ENCODE data around the gene HS3ST3A1. TPM values are rescaled to one million over a fixed set of nuclear protein-coding genes. Genes with fewer than 3 reads are reported as not detected.

Gene HS3ST3A1
- total and polyA plus RNA-seq, 2 of the 4 experiments (the other 2 are of a cell fraction): 8.8 to 9.0 TPM

DNA sequence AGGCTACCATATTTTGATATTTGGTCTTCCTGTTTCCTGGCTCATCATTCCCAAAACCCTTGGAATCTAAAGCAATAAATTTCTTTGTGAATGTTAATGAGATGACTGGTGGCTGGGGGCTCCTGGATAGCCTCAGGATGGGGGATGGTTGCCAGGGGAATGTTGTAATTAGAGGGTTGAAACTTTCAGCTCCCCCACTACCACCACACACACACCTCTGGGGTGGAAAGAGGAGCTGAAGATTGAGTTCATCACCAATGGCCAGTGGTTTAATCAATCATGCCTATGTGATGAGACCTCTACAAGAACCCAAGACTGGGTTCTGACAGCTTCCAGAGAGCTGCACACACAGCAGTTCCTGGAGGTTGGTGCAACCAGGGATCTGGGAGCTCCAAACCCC, 59.1 kb downstream of the HS3ST3A1 start:
- Histone ChIP-seq H2AK5ac (ENCODE audit: low read depth, low read length) (no peak overlapping the region), H3K56ac (ENCODE audit: extremely low read depth, insufficient read depth, low read length) (no peak overlapping the region), H2BK20ac (ENCODE audit: low read depth, low read length) (peak overlapping the region; percentile 31; the same call in 1 of the 2 replicates), H3K18ac (ENCODE audit: low read depth, low read length) (peak overlapping the region; percentile 7), H2BK15ac (ENCODE audit: low read depth, low read length) (peak overlapping the region; percentile 33; the same call in 1 of the 3 replicates), H2AFZ (replicated peaks; ENCODE audit: low read length, poor library complexity) (no peak overlapping the region), H3K4me3 (ENCODE audit: insufficient read depth, low read depth, low read length) (no peak overlapping the region), H4K91ac (ENCODE audit: insufficient read depth, low read depth, low read length) (0 out of 2 replicates have a peak overlapping the region, but pooled peaks have one; percentile 27), H3K4me1 (ENCODE audit: control insufficient read depth, insufficient read depth, low read length) (peaks cover 17% of the 10 kb centered on the region), H3K9me3 (ENCODE audit: control insufficient read depth, insufficient read depth, low read length) (no peaks in the 10 kb centered on the region), H3K36me3 (ENCODE audit: control insufficient read depth, insufficient read depth, low read length) (peaks cover 2% of the 10 kb centered on the region), H3K4me2 (ENCODE audit: low read depth, low read length) (no peak overlapping the region), H3K79me1 (ENCODE audit: low read depth in 1 of 2, low read length in 2 of 2) (peaks cover 37 to 69% of the 10 kb centered on the region in 2 experiments), H3K27ac (ENCODE audit: insufficient read depth, low read length) (no peak overlapping the region), H3K27me3 (ENCODE audit: control insufficient read depth, insufficient read depth, low read length) (no peaks in the 10 kb centered on the region), H4K8ac (ENCODE audit: low read depth in 2 of 2, low read length in 2 of 2) (no peak overlapping the region), H4K5ac (ENCODE audit: low read depth, low read length) (peak overlapping the region; percentile 5; the same call in 1 of the 2 replicates), H3K23ac (ENCODE audit: low read depth, low read length) (no peak overlapping the region), H4K20me1 (ENCODE audit: insufficient read depth, low read length) (no peaks in the 10 kb centered on the region), H3K9me1 (ENCODE audit: insufficient read depth, low read length) (peaks cover 14% of the 10 kb centered on the region; the same call in 1 of the 2 replicates), H2AK9ac (replicated peaks; ENCODE audit: low read depth, low read length, poor library complexity) (no peak overlapping the region), H3K9ac (ENCODE audit: low read depth, low read length) (no peak overlapping the region), H2BK5ac (ENCODE audit: low read depth, low read length, poor library complexity, severe bottlenecking) (no peak overlapping the region), H3K4ac (ENCODE audit: low read depth, low read length) (peak overlapping the region; percentile 14; the same call in 1 of the 2 replicates), H3K14ac (replicated peaks; ENCODE audit: low read depth, low read length) (0 out of 2 replicates have a peak overlapping the region, but pooled peaks have one; percentile 1), H2BK120ac (ENCODE audit: low read depth, low read length) (peak overlapping the region; percentile 50; the same call in 1 of the 2 replicates)
- dilution Hi-C loops (cut with HindIII; ENCODE audit: low sequenced_read_pairs, unreplicated experiment): no loop called here
- ChIA-PET CTCF (interaction anchor here (1.1 kb wide), 1 partner anchor 9 kb away, joined by 3 read pairs; no protein-coding TSS in a partner anchor), POLR2A (ENCODE audit: unreplicated experiment) (no interaction called here)
- intact Hi-C loops (cut with micrococcal nuclease): loop anchor here (5.0 kb wide), 1 partner anchor 205 kb away; no protein-coding TSS in a partner anchor
- in situ Hi-C loops (cut with MboI; ENCODE audit: low sequenced_read_pairs): no loop called here
- ATAC-seq (ENCODE audit: low read depth) (no peak), DNase-seq (no peak)
- TF ChIP-seq, protein P1, sequence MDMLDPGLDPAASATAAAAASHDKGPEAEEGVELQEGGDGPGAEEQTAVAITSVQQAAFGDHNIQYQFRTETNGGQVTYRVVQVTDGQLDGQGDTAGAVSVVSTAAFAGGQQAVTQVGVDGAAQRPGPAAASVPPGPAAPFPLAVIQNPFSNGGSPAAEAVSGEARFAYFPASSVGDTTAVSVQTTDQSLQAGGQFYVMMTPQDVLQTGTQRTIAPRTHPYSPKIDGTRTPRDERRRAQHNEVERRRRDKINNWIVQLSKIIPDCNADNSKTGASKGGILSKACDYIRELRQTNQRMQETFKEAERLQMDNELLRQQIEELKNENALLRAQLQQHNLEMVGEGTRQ (IDR thresholded peaks at IDR 0.05; ENCODE audit: low read depth, low read length): no peak
- no peak for TF ChIP-seq POLR2A (IDR thresholded peaks at IDR 0.05; ENCODE audit: low read depth, low read length)
- TF ChIP-seq MAFK (IDR thresholded peaks at IDR 0.05; ENCODE audit: low read depth, low read length): no peak
- TF ChIP-seq NFE2L2 (IDR thresholded peaks at IDR 0.05; ENCODE audit: low read depth, low read length): no peak
- TF ChIP-seq CEBPB (IDR thresholded peaks at IDR 0.05; ENCODE audit: low read depth, low read length): no peak
- TF ChIP-seq, protein P2, sequence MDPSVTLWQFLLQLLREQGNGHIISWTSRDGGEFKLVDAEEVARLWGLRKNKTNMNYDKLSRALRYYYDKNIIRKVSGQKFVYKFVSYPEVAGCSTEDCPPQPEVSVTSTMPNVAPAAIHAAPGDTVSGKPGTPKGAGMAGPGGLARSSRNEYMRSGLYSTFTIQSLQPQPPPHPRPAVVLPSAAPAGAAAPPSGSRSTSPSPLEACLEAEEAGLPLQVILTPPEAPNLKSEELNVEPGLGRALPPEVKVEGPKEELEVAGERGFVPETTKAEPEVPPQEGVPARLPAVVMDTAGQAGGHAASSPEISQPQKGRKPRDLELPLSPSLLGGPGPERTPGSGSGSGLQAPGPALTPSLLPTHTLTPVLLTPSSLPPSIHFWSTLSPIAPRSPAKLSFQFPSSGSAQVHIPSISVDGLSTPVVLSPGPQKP (IDR thresholded peaks at IDR 0.05; ENCODE audit: borderline replicate concordance, low read depth, low read length): no peak
- no peak for TF ChIP-seq MAZ (IDR thresholded peaks at IDR 0.05; ENCODE audit: borderline replicate concordance, low read depth, low read length)
- TF ChIP-seq RFX5 (IDR thresholded peaks at IDR 0.05; ENCODE audit: low read depth, low read length): no peak
- no peak for TF ChIP-seq SMC3 (IDR thresholded peaks at IDR 0.05; ENCODE audit: low read depth, low read length)
- TF ChIP-seq MXI1 (IDR thresholded peaks at IDR 0.05; ENCODE audit: borderline replicate concordance, low read depth, low read length): no peak
- TF ChIP-seq, protein P3, sequence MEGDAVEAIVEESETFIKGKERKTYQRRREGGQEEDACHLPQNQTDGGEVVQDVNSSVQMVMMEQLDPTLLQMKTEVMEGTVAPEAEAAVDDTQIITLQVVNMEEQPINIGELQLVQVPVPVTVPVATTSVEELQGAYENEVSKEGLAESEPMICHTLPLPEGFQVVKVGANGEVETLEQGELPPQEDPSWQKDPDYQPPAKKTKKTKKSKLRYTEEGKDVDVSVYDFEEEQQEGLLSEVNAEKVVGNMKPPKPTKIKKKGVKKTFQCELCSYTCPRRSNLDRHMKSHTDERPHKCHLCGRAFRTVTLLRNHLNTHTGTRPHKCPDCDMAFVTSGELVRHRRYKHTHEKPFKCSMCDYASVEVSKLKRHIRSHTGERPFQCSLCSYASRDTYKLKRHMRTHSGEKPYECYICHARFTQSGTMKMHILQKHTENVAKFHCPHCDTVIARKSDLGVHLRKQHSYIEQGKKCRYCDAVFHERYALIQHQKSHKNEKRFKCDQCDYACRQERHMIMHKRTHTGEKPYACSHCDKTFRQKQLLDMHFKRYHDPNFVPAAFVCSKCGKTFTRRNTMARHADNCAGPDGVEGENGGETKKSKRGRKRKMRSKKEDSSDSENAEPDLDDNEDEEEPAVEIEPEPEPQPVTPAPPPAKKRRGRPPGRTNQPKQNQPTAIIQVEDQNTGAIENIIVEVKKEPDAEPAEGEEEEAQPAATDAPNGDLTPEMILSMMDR (conservative IDR thresholded peaks at IDR 0.05; ENCODE audit: low read depth, low read length): no peak
- TF ChIP-seq RAD21 (IDR thresholded peaks at IDR 0.05; ENCODE audit: low read length): no peak
- no peak for TF ChIP-seq BHLHE40 (IDR thresholded peaks at IDR 0.05; ENCODE audit: low read depth, low read length)
- TF ChIP-seq CHD1 (IDR thresholded peaks at IDR 0.05; ENCODE audit: low read depth, low read length): no peak
- no peak for TF ChIP-seq RCOR1 (IDR thresholded peaks at IDR 0.05; ENCODE audit: insufficient replicate concordance, low read length)
- TF ChIP-seq FOS (IDR thresholded peaks at IDR 0.05; ENCODE audit: low read depth, low read length): no peak
- BruUV-seq (replicated peaks): no TSS peak
